GM21619 (cell line): ENCODE results near the gene HMCN2.

Experiments
- ATAC-seq: cut with Tn5 transposase; IDR thresholded peaks from one replicate; pipeline ENCODE4 v1.9.1; 2021; ENCODE audit not compliant: unreplicated experiment

Gene HMCN2

GRCh38 chr9:130288926-130289690 is 23.5 kb downstream of the HMCN2 start:
- ATAC-seq: no peak

GRCh38 chr9:130289711-130290241 is 24.2 kb downstream of the HMCN2 start:
- ATAC-seq: no peak

- ATAC-seq: no peak
Measured at GRCh38 chr9:130290291-130291181, 25.0 kb downstream of the HMCN2 start.

GRCh38 chr9:130291474-130291873 is 25.9 kb downstream of the HMCN2 start:
- no peak for ATAC-seq

GRCh38 chr9:130292106-130292505 is 26.5 kb downstream of the HMCN2 start:
- no peak for ATAC-seq

GRCh38 chr9:130294664-130295063 is 29.1 kb downstream of the HMCN2 start:
- ATAC-seq: no peak

GRCh38 chr9:130295431-130295830 is 29.9 kb downstream of the HMCN2 start:
- no peak for ATAC-seq

- no peak for ATAC-seq
Measured at GRCh38 chr9:130295945-130296782, 30.6 kb downstream of the HMCN2 start.

GRCh38 chr9:130296783-130297055 is 31.2 kb downstream of the HMCN2 start:
- no peak for ATAC-seq

GRCh38 chr9:130297371-130297770 is 31.8 kb downstream of the HMCN2 start:
- ATAC-seq: no peak

- no peak for ATAC-seq
Measured at GRCh38 chr9:130298662-130299279, 33.2 kb downstream of the HMCN2 start.

- no peak for ATAC-seq
Measured at GRCh38 chr9:130299785-130300615, 34.4 kb downstream of the HMCN2 start.

- no peak for ATAC-seq
Measured at GRCh38 chr9:130300739-130301138, 35.2 kb downstream of the HMCN2 start.

GRCh38 chr9:130301483-130302286 is 36.1 kb downstream of the HMCN2 start:
- no peak for ATAC-seq

GRCh38 chr9:130302785-130303612 is 37.4 kb downstream of the HMCN2 start:
- ATAC-seq: no peak

- no peak for ATAC-seq
Measured at GRCh38 chr9:130303613-130304055, 38.1 kb downstream of the HMCN2 start.

GRCh38 chr9:130304116-130304515 is 38.6 kb downstream of the HMCN2 start:
- ATAC-seq: no peak

- ATAC-seq: no peak
Measured at GRCh38 chr9:130304643-130305042, 39.1 kb downstream of the HMCN2 start.
